HG03108 (cell line): ENCODE results near the gene TUT4.

Experiments used
- ATAC-seq: cut with Tn5 transposase; IDR thresholded peaks from one replicate; pipeline ENCODE4 v1.9.1; 2021; ENCODE audit warnings: moderate library complexity; ENCODE audit not compliant: unreplicated experiment

TUT4 gene

GRCh38 chr1:52476943-52477342, 75.9 kb downstream of the TUT4 start:
- ATAC-seq = no peak

DNA sequence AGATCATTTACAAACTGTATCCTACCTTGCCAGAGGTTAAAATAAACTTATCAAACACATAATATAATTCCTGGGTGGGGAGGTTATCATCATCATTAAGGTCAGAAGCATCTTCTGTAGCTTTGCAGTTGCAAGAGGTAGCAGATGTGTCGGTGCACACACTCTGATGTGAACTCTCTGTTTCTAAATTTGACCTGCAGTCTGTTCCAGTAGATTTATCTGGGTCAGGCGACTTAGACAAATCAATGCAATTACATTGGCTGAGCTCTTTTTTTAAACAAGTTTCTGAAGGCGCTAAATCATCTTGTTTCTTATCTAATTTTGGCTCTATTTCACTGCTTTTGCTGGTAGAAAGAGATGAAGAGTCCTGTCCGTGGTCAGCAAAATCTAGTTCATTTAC, 78.1 kb downstream of the TUT4 start:
- no peak for ATAC-seq

DNA sequence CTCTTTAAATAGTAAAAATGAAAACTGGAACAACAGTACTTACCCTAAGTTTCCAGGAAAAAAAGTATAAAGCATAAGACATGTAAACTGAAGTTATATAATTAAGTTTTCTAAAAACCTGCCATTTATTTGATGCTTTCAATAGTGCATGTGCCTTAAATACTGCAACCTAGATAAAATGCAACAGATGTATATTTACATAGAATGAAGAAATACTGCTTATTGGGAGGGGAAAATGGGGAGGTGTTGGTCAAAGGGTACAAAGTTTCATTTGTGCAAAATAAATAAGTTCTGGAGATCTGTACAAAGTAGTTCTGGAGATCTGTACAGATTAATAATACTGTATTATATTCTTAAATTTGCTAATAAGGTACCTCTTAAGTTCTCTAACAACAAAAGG, 79.9 kb downstream of the TUT4 start:
- no peak for ATAC-seq

DNA sequence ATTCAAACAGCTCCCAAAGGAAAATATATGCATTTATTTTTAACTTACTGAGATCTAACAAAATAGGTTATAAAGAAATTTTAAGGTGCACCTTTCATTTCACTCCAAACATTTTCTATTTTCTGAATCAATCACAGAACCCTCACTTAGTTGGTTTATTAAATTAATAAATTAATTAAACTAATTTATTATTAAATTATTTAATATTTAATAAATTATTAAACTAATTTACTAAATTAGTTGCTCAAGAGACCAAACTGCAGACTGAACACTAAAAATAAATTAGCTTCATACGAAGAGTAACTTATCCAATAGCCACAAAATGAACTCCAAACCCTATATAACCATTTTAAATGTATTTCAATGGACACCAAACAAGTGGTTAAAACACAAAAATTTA, 80.5 kb downstream of the TUT4 start:
- no peak for ATAC-seq

DNA sequence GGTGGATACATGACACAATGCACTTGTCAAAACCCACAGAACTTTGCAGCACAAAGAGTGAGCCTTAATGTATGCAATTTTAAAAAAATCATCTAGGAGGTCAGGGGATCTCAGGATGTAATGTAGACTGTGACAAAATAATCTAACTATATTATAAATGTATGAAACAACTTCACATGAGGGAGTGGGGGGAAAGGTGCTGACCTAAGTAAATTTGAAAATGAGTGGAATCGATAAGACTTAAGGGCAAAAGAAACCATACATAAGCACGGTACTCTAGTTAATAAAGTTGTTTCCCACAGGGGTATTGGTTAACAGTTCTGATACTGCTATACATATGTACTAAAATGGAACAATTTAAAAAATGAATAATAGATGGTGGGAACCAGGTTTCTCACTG, 83.8 kb downstream of the TUT4 start:
- no peak for ATAC-seq

- ATAC-seq = no peak
These were observed 89.0 kb downstream of the TUT4 start for GRCh38 chr1:52463891-52464290.

DNA sequence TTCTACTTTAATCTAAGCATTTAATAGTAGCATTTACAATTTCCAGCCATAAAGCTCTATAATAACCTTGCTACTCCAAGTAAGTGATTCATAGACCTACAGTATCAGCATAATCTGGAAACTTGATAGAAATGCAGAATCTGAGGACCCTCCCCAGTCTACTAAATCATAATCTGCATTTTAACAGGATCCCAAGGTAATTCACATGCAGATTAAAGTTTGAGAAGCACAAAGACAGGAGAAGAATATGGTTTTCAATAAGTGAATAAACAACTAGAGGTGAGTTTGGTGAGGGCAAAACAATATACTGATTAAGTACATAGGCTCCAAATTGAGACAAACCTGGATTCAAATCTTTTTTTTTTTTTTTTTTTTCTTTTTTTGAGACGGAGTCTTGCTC, 91.1 kb downstream of the TUT4 start:
- no peak for ATAC-seq

DNA sequence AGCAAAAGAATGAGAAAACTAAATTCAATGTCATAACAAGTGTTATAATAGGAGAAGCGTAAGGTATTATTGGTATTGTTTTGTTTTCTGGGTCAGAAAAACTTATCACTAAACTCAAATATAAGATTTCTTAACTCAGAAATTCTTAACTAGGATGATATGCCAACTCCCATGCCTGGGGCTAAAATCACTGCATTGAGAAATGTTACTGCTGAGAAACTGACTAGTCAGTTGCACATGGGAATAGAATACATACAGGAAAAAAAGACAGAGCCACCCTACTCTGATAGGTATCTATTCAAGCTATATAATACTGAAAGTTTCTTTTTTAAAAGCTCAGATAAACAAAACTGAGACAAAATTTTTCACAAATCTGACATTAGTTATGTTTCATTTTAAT, 92.2 kb downstream of the TUT4 start:
- ATAC-seq = no peak

GRCh38 chr1:52455686-52456085, 97.2 kb downstream of the TUT4 start:
- ATAC-seq = no peak

DNA sequence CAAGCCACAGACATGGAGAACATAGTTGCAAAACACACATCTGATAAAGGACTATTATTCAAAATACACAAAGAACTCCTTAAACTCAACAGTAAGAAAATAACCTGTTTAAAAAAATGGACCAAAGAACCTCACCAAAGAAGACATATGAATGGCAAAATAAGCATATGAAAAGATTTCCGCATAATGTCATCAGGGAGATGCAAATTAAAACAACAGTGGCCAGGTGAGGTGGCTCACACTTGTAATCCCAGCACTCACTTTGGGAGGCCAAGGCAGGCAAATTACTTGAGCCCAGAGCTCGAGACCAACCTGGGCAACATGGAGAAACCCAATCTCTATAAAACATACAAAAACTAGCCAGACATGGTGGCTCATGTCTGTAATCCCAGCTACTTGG, 98.1 kb downstream of the TUT4 start:
- no peak for ATAC-seq

DNA sequence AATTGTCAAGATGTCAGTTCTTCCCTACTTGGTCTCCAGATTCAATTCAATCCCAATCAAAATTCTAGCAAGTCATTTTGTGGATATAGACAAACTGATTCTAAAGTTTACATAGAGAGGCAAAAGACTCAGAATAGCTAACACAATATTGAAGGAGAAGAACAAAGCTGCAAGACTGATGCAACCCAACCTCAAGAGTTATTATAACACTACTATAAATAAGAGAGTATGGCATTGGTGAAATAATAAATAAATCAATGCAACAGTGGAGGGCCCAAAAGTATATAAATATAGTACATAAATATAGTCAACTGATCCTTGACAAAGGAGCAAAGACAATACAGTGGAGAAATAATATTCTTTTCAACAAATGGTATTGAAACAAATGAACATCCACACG, 98.8 kb downstream of the TUT4 start:
- no peak for ATAC-seq

DNA sequence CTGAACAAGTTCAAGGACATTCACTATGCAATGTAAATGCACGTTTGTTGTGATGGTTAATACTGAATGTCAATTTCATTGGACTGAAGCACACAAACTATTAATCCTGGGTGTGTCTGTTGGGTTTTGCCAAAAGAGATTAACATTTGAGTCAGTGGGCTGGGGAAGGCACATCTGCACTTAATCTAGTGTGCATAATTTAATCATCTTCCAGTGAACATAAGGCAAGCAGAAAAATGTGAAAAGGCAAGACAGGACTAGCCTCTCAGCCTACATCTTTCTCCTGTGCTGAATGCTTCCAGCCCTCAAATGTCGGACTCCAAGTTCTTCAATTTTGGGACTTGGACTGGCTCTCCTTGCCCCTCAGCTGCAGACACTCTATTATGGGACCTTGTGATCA, 108.4 kb downstream of the TUT4 start:
- ATAC-seq = no peak

GRCh38 chr1:52439976-52440375, 112.9 kb downstream of the TUT4 start:
- no peak for ATAC-seq

DNA sequence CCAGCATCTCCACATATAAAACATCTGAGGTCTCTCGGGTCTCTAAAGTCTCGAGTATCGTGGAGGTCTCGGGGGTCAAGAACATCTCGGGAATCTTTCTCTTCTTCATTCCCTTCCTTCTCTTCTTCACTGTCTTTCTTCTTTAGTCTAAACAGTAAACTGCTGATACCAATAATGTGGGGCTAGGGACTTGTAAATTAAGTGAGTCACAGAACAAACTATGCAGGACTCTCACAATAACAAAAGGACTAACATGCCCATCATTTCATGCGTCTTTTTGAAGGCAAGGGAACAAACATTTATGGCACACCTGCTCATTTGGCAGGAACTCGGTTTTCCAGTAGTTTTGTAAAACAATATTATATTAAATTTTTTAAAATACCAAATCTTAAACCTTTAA, 116.1 kb downstream of the TUT4 start:
- no peak for ATAC-seq

- ATAC-seq = no peak
These were observed 117.2 kb downstream of the TUT4 start for GRCh38 chr1:52435650-52436049.

DNA sequence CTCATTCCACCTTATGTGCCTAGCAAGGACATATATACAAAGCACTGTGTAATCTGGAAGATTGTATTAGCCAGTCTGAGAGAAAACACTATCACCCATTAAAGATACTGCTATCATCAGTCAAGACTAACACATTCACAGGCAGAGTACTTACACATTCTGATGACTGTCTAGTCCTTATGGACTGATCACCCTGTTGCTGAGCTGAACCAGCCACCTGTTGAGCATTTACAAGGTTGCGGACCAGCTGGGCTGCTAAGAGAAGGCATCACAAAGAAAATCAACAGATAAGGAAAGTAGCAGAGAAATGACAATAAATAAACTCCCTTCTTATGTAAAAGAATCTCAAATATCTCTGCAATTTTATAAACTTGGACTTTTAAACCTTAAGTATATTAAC, 117.7 kb downstream of the TUT4 start:
- no peak for ATAC-seq

GRCh38 chr1:52432807-52433206, 120.1 kb downstream of the TUT4 start:
- ATAC-seq = no peak

GRCh38 chr1:52427152-52427551, 125.7 kb downstream of the TUT4 start:
- no peak for ATAC-seq

- ATAC-seq = no peak
These were observed 126.5 kb downstream of the TUT4 start for GRCh38 chr1:52426371-52426770.

- ATAC-seq = no peak
These were observed 128.1 kb downstream of the TUT4 start for GRCh38 chr1:52424813-52425212.

DNA sequence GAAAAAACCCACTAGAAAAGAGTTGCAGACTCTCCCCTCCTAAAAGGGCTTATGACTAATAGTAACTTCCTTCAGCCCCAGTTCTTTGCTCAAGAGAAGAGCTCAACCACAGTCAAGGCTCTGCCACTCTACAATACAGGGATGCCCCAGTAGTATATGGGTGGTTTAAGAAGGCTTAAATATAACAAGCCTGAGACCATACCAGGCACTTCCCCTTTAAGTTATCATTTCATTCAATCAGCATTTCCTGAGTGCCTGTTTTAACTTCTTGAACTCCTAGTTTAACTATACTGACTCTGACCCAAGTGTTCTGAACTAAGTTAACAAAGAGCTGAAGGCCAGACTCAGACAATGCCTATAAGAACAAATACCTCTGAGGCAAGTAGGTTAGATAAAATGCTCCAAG, 128.7 kb downstream of the TUT4 start:
- ATAC-seq = no peak

DNA sequence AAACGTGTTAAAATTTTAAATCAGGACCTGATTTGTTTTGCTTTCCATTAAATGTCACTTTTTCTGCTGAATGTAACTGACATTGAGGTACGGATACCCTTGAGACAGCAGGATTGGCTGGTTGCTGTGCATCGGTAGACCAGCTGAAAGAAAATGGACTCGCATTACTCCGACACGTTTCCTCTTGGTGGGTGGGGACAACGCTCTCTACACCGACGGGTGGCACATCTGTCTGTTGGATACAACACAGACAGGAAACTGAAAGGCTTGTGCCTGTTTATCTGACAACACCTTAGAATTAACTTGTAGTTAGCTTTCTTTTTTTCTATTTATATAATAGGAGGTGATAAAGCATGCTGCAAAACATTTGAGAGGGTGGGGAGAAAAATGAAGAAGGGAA, 129.1 kb downstream of the TUT4 start:
- ATAC-seq = no peak

DNA sequence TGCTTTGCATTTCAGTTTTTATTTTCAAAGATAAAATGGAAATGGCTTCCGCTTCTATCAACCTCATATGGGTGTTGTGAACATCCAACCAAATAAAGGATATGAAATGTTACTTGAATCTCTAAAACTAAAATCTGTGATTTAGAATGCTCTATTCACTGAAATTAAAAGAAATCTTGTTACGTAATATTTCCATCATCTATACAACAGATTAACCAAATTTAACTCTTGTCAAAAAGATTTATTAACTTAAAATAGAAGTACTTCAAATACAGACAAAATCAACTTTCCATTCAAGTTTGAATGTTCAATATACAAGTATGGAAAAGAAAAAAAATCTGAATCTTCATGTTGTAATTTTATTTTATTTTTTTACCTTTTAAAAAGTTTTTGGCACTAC, 129.8 kb downstream of the TUT4 start:
- ATAC-seq = no peak

DNA sequence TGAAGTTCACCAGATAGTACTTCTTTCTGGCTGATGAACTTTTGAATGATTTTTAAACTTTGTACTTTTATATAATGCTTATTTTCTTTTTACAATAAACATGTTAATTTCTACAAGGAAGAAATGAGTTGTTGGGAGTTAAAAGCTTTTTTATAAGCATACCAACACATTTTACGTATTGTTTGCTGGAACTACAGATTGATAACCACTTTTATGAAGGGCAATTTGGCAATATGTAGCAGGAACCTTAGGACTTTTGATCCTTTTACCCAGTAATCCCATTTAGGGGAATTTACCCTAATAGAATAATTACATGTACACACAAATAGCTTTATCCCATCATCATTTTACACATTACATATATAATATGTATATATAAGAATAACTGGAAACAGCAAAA, 132.2 kb downstream of the TUT4 start:
- ATAC-seq = no peak
